Stimulated activated naive CD8-positive, alpha-beta T cell treated with anti-CD3 and anti-CD28 coated beads, Interleukin-15, amount 100 ng/mL, for 72 hours (primary cell): ENCODE results near the gene MYCBP.

Experiments used
- ATAC-seq: fragments of 150-1000 bp; cut with Tn5 transposase; 2 replicates; pipeline ENCODE4 v1.10.0; 2021; ENCODE audit warnings: mild to moderate bottlenecking, moderate library complexity
- DNase-seq, 2 donors: peaks; one replicate each; pipeline ENCODE4 v3.0.0; 2021 to 2022
- H3K27ac Mint-ChIP-seq, 2 donors: one replicate each; pipeline ENCODE4 v1.8.0; 2022; ENCODE audit warnings: mild to moderate bottlenecking in 2 of 2, mixed read lengths in 2 of 2, moderate library complexity in 2 of 2
- H3K27me3 Mint-ChIP-seq: one replicate; pipeline ENCODE4 v1.8.0; 2022; ENCODE audit warnings: mixed read lengths
- H3K4me1 Mint-ChIP-seq: one replicate; pipeline ENCODE4 v1.8.0; 2022; ENCODE audit warnings: mild to moderate bottlenecking, mixed read lengths
- H3K4me3 Mint-ChIP-seq, 2 donors: one replicate each; pipeline ENCODE4 v1.8.0; 2022; ENCODE audit warnings: mild to moderate bottlenecking in 2 of 2, mixed read lengths in 2 of 2, moderate library complexity in 1 of 2
- H3K9me3 Mint-ChIP-seq, 2 donors: one replicate each; pipeline ENCODE4 v1.8.0; 2022; ENCODE audit warnings: mixed read lengths in 2 of 2

The MYCBP gene

DNA sequence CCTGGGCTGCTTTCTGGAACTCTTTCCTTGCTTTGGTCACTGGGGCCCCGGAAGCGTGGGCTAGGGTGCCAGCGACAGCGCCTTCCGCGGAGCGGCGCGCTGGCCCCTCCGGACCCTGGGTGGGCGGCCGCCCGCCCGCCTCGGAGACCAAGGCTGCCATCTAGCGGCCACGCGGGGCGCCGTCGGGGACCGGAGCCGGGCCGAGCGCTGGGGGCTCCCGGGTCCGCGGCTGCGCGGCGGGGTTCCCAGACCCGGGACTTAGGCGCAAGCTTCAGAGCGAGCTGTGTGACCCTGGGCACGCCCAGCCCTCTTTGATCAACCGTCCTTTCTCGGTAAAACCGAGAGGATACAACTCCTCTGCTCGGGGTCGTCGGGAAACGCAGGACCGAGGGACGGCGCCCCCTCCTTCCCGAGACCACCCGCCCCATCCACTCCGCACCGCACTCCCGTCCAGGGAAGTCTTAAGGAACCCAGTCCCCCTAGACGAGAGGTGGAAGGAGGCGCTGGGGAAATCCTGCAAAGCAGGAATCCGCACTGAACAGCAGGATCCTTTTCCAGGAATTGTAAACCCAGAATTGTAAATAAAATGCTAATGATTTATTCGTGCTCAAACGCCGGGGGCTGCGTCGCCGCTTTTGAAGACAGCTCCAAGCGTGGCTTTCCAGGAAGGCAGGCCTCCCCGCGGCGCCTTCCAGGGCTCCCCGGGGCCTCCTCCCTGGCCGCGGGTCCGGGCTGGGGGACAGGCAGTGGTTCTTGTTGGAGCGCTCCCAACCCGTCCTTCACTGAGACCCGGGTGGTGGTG is 54.8 kb downstream of the MYCBP start:
- H3K27ac Mint-ChIP-seq, result no peak overlapping the region
- H3K4me1 Mint-ChIP-seq, result peaks cover 13% of the 10 kb centered on the region
- DNase-seq, result peak; percentile 49 to 59
- H3K4me3 Mint-ChIP-seq, result peak overlapping the region in 1 of 2 donors; percentile 57
- H3K27me3 Mint-ChIP-seq, result peaks cover 88% of the 10 kb centered on the region
- peak; percentile 76 for ATAC-seq
- no peaks in the 10 kb centered on the region for H3K9me3 Mint-ChIP-seq

GRCh38 chr1:38817267-38818174 is 55.6 kb downstream of the MYCBP start:
- Mint-ChIP-seq H3K9me3 (no peaks in the 10 kb centered on the region), H3K27me3 (peaks cover 96% of the 10 kb centered on the region), H3K27ac (no peak overlapping the region), H3K4me1 (peaks cover 13% of the 10 kb centered on the region), H3K4me3 (peak overlapping the region in 1 of 2 donors; percentile 12)
- ATAC-seq (peak; percentile 5), DNase-seq (no peak)

DNA sequence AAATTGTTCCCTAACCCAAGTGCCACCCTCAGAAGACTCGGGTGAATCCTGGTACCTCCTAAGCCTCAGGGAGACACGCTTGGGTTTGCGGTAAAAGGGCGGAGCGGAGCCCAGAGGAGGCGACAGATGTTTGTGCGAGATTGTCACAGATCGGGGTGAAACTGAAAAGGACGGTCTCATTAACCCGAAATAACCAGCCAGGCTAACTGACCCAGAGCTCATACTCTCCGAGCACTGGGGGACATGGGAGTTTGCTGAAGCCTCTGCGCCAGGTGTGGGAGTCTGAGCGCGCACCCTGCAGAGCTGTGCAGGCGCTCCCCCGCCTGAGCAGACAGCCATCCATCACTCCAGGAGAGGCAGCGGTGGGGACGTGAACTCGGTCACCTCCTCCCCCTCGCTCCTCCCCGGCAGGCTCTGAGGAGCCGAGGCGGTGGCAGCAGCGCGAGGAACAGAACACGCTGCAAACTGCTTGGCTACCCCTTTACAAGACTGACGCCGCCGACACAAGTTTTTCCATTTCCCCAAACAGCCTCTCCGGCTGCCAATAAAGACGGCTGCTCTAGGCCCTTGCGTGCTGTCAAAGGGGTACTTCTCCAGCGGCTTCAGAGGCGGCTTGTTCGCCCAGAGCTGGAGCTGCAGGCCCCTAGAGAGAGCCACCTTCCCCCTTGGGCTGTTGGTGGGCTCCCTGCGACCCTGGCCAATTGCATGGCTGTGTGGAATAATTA is 57.1 kb downstream of the MYCBP start:
- Mint-ChIP-seq H3K9me3 (no peaks in the 10 kb centered on the region), H3K27me3 (peaks cover 96% of the 10 kb centered on the region), H3K4me3 (peak overlapping the region; percentile 0 to 45), H3K27ac (no peak overlapping the region), H3K4me1 (peaks cover 13% of the 10 kb centered on the region)
- ATAC-seq (peak; percentile 69), DNase-seq (peak in 1 of 2 donors; percentile 15)

GRCh38 chr1:38814984-38815464 is 58.1 kb downstream of the MYCBP start:
- H3K27me3 Mint-ChIP-seq, result peaks cover 96% of the 10 kb centered on the region
- no peak overlapping the region for H3K27ac Mint-ChIP-seq
- H3K4me1 Mint-ChIP-seq, result peaks cover 13% of the 10 kb centered on the region
- no peak for DNase-seq
- ATAC-seq, result no peak
- no peaks in the 10 kb centered on the region for H3K9me3 Mint-ChIP-seq
- H3K4me3 Mint-ChIP-seq, result no peak overlapping the region

DNA sequence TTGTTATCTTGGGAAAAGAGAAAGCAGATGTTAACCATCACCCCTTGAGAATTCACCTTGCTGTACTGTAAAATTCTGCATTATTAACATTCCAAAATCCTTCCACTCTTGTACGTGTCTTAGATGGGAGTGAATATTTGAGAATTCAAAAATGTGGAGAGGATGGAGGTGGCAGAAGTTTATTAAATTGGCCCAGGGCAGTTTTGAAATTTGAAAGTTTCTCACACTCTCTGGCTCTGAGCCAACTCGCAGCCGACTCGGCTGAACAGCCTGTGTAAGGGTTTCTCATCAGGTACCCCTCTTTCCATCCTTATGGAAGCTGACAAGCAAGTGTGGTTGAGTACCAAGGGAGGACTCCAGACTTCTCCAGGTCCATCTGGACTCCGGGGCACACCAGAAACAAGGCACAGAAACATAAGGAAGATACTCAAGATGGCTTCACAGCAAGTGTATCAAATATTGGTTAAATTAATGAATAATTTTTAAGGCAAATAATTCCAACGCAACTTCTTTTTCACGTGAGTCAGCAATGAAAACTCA is 58.6 kb downstream of the MYCBP start:
- Mint-ChIP-seq H3K4me1 (peaks cover 13% of the 10 kb centered on the region), H3K27ac (no peak overlapping the region), H3K4me3 (no peak overlapping the region), H3K27me3 (peaks cover 92% of the 10 kb centered on the region), H3K9me3 (no peaks in the 10 kb centered on the region)
- no peak for DNase-seq
- ATAC-seq, result no peak

DNA sequence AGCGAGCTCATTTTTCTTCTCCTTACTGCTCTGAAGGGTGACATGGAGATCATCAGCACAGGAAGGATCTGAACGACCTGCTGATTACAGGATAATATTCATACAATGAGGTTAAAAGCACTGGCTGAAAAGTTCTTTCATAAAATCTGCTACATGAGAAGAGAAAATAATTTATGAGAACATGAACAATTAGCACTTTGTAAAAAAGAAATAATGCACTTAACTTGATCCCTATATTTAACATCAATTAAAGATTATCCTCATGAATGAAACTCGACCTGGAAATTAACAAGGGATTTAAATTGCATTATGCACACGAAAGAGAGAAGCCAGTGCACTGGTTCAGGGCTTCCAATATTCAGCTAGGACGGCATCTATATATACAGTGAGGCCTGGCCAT is 60.2 kb downstream of the MYCBP start:
- H3K4me1 Mint-ChIP-seq, result peaks cover 13% of the 10 kb centered on the region
- H3K4me3 Mint-ChIP-seq, result no peak overlapping the region
- no peaks in the 10 kb centered on the region for H3K9me3 Mint-ChIP-seq
- peaks cover 90% of the 10 kb centered on the region for H3K27me3 Mint-ChIP-seq
- no peak overlapping the region for H3K27ac Mint-ChIP-seq
- no peak for DNase-seq
- ATAC-seq, result no peak
